Calu3 (cell line): ENCODE data around the gene SRRT. TPM values are rescaled to one million over a fixed set of nuclear protein-coding genes. Genes with fewer than 3 reads are reported as not detected.

Experiments
- BruUV-seq: library from RNA; stranded (reverse); fragments of 400-500 nt; replicated peaks from 2 replicates; lab custom pipeline; 2021; lab: Mats Ljungman, UMichigan
- CTCF ChIA-PET: fragments of 300-600 bp; sonication (Branson Sonifier 250); formaldehyde crosslinking; loops from one replicate; lab custom pipeline; 2022; ENCODE audit warnings: antibody characterized with exemption; lab: Charles Lee
- DNase-seq: peaks from one replicate; pipeline ENCODE4 v3.0.0; 2022
- H3K27ac Mint-ChIP-seq: one replicate; pipeline ENCODE4 v1.8.0; 2022; ENCODE audit warnings: mixed read lengths; ENCODE audit not compliant: unreplicated experiment
- H3K27me3 Mint-ChIP-seq: one replicate; pipeline ENCODE4 v1.8.0; 2022; ENCODE audit warnings: mixed read lengths; ENCODE audit not compliant: unreplicated experiment
- H3K36me3 Mint-ChIP-seq: one replicate; pipeline ENCODE4 v1.8.0; 2022; ENCODE audit warnings: mild to moderate bottlenecking, moderate library complexity, mixed read lengths; ENCODE audit not compliant: insufficient read depth, unreplicated experiment
- H3K4me1 Mint-ChIP-seq: one replicate; pipeline ENCODE4 v1.8.0; 2022; ENCODE audit warnings: mild to moderate bottlenecking, low read depth, mixed read lengths; ENCODE audit not compliant: unreplicated experiment
- H3K4me3 Mint-ChIP-seq: one replicate; pipeline ENCODE4 v1.8.0; 2022; ENCODE audit warnings: mild to moderate bottlenecking, low read depth, moderate library complexity, mixed read lengths; ENCODE audit not compliant: unreplicated experiment
- H3K9me3 Mint-ChIP-seq: one replicate; pipeline ENCODE4 v1.8.0; 2022; ENCODE audit warnings: low read depth, mixed read lengths; ENCODE audit not compliant: unreplicated experiment
- intact Hi-C: fragments of 100-400 bp; cut with micrococcal nuclease; formaldehyde crosslinking; loops from one replicate; pipeline ENCODE4 v1.10.0; 2022; ENCODE audit not compliant: unreplicated experiment
- total RNA-seq: library from RNA; stranded (reverse); gene quantifications from 2 replicates; pipeline ENCODE4 v1.2.3, GENCODE V29; 2022
- TF ChIP-seq, protein P1 (sequence below): fragments of 200-600 bp; IDR thresholded peaks from one replicate; pipeline ENCODE4 v1.8.0; 2022; ENCODE audit warnings: antibody characterized with exemption; ENCODE audit not compliant: unreplicated experiment

SRRT gene
- total RNA-seq, 1 experiment from 2014 or later = 151 TPM

DNA sequence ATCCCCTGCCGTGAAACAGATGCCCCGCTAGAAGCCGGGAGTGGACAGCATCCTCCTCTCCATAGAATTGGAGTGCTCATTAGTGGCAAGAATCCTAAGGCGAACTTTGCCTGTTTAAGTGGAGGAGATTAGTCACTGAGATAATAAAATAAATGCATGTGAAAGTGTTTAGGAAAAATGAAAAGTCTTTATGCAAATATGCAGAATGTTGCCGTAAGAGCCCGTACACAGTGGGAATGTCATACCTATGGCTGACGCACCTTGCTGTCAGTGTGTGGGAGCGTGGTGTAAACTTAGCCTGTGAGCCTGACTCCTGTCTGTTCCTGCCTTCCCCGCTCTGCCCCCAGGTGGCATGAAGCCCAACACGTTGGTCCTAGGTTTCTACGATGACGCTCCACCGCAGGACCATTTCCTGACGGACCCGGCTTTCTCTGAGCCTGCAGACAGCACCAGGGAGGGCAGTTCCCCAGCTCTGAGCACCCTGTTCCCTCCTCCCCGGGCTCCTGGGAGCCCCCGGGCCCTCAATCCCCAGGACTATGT lies 9.5 kb upstream of the SRRT start:
- Mint-ChIP-seq H3K4me3 (peak overlapping the region; percentile 79), H3K27ac (no peak overlapping the region), H3K36me3 (peaks cover 41% of the 10 kb centered on the region), H3K27me3 (no peaks in the 10 kb centered on the region), H3K9me3 (no peaks in the 10 kb centered on the region), H3K4me1 (no peaks in the 10 kb centered on the region)
- CTCF ChIA-PET = no interaction called here
- TF ChIP-seq, protein P1, sequence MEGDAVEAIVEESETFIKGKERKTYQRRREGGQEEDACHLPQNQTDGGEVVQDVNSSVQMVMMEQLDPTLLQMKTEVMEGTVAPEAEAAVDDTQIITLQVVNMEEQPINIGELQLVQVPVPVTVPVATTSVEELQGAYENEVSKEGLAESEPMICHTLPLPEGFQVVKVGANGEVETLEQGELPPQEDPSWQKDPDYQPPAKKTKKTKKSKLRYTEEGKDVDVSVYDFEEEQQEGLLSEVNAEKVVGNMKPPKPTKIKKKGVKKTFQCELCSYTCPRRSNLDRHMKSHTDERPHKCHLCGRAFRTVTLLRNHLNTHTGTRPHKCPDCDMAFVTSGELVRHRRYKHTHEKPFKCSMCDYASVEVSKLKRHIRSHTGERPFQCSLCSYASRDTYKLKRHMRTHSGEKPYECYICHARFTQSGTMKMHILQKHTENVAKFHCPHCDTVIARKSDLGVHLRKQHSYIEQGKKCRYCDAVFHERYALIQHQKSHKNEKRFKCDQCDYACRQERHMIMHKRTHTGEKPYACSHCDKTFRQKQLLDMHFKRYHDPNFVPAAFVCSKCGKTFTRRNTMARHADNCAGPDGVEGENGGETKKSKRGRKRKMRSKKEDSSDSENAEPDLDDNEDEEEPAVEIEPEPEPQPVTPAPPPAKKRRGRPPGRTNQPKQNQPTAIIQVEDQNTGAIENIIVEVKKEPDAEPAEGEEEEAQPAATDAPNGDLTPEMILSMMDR = no peak
- no TSS peak for BruUV-seq
- intact Hi-C loops = no loop called here
- DNase-seq = peak; percentile 58

DNA sequence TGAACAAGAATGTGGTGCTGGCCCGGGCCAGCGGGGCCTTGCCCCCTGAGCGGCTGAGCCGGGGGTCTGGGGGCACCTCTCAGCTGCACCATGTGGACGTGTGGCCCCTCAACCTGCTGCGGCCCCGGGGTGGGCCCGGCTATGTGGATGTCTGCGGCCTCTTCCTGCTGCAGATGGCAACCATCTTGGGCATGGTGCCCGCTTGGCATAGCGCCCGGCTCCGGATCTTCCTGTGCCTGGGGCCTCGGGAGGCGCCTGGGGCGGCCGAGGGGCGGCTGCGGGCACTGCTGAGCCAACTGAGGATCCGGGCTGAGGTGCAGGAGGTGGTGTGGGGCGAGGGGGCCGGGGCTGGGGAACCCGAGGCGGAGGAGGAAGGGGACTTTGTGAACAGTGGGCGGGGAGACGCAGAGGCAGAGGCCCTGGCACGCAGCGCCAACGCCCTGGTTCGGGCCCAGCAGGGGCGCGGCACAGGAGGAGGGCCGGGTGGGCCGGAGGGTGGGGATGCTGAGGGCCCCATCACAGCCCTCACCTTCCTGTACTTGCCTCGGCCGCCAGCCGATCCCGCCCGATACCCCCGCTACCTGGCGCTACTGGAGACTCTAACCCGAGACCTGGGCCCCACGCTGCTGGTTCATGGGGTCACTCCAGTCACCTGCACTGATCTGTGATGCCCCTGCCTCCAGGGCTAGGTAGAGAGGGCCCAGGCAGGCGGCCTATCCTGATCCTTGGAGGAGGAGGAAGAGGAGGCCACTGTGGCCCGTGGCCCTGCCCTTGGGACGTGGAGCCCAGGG lies 8.8 kb upstream of the SRRT start:
- peak; percentile 79 for DNase-seq
- H3K36me3 Mint-ChIP-seq = peaks cover 37% of the 10 kb centered on the region
- H3K4me3 Mint-ChIP-seq = peak overlapping the region; percentile 79
- H3K27ac Mint-ChIP-seq = peak overlapping the region; percentile 91
- H3K4me1 Mint-ChIP-seq = no peaks in the 10 kb centered on the region
- no peaks in the 10 kb centered on the region for H3K9me3 Mint-ChIP-seq
- TF ChIP-seq, protein P1 = no peak
- BruUV-seq = no TSS peak
- H3K27me3 Mint-ChIP-seq = no peaks in the 10 kb centered on the region
- intact Hi-C loops = no loop called here
- CTCF ChIA-PET = no interaction called here

DNA sequence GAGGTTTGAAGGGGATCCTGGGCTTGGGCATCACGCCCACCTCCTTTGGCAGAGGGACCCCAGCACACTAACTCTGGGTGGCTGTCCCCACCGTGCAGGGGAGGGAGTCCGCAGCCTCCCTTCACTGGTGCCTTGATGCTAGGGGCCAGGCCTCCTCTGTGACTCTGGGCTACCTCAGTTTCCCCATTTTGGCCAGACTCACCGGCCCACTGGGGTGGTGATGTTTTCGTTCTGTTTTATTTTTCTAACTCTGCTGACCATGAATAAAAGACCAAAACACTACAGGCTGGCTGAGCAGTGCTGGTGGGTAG lies 8.2 kb upstream of the SRRT start:
- no peaks in the 10 kb centered on the region for H3K4me1 Mint-ChIP-seq
- CTCF ChIA-PET = no interaction called here

DNA sequence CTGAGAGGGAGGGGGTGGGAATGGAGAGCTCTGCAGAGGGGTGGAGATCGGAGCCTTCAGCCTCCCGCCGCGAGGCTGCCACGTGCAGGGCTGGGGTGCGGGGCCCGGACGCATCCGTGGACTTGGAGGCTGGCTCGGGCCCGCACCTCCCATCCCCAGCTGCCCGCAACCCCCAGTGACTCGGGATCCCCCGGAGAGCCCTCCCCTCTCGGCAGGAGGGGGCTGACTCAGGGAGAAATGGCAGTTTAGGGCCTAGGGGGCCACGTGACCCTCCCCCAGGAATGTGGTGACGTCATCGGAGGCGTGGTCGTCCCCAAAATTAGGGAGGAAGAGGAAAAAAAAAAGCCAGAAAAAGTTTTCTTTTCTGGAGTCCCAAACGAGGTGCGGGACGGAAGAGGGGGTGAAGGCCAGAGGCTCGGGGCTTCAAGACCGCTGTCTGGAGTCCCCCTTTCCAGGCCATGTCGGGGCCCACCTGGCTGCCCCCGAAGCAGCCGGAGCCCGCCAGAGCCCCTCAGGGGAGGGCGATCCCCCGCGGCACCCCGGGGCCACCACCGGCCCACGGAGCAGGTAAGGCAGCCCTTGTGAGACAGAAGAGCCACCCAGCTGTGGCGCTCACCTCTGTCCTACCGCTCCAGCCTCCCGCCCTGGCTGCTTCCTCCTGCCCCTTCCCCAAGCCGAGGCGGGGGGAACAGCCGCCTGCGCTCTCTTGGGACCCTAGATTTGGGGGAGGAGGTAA lies 7.7 kb upstream of the SRRT start, which contains the start of gene TRIP6:
Gene TRIP6 (plus strand): TSS at position 348 of the 736 bp plus-strand sequence. CDS start 111 bp downstream, at position 459.
- peaks cover 44% of the 10 kb centered on the region for H3K36me3 Mint-ChIP-seq
- no peaks in the 10 kb centered on the region for H3K4me1 Mint-ChIP-seq
- DNase-seq = peak; percentile 82
- TSS peak; percentile 83 for BruUV-seq
- no peaks in the 10 kb centered on the region for H3K9me3 Mint-ChIP-seq
- H3K27me3 Mint-ChIP-seq = no peaks in the 10 kb centered on the region
- intact Hi-C loops = no loop called here
- peak within 1 kb of the TSS; percentile 91 for H3K27ac Mint-ChIP-seq
- H3K4me3 Mint-ChIP-seq = peak within 1 kb of the TSS; percentile 79
- CTCF ChIA-PET = no interaction called here
- TF ChIP-seq, protein P1 = no peak

More for the DNA sequence above, 8.2 kb upstream of the SRRT start:
- peak overlapping the region; percentile 91 for H3K27ac Mint-ChIP-seq
- intact Hi-C loops = no loop called here
- no peak for DNase-seq
- no TSS peak for BruUV-seq
- peaks cover 38% of the 10 kb centered on the region for H3K36me3 Mint-ChIP-seq
- H3K9me3 Mint-ChIP-seq = no peaks in the 10 kb centered on the region
- peak overlapping the region; percentile 79 for H3K4me3 Mint-ChIP-seq
- TF ChIP-seq, protein P1 = no peak
- no peaks in the 10 kb centered on the region for H3K27me3 Mint-ChIP-seq
